8988T (cell line): ENCODE results near the gene ERBB2.
A peak's percentile ranks its signal among the peaks of the same experiment; 100 is the strongest.
"Not testable (repeated sequence)": the region's sequence is repeated elsewhere in the genome, so short reads cannot be mapped to it uniquely, and the experiment has no call there.

Experiments used
- DNase-seq: peaks from one replicate; pipeline ENCODE4 v3.0.0; 2011

ERBB2 gene

DNA sequence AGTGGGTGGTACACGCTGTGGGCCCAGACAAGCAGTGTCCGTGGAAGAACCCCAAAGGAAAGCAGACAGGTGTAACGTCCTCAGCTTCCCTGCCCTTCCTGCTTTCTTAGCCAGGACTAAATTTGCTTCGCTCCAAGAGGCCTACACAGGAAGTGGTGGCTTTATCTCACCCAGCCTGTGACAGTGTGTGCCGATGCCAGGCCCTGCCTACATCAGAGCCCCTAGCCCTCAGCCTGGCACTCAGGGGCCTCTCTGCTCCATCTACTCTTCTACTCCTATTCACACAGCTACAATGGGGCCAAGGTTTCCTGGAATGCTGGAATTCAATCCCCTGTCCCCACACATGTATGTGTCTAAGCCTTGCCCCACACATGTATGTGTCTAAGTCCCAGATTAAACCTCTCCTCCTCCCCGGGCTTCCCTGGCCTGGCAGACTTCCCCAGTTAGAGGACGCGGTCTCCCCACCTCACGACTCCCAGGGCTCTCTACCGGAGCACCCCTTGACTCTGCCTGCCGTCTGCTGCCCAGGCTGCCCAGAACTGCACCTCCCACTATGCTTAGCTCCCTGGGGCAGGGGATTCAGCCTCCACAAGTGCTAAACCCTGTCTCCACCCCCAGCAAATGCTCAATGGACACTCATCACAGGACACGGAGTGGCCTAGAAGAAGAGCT lies 20.2 kb upstream of the ERBB2 start:
- DNase-seq, result no peak

DNA sequence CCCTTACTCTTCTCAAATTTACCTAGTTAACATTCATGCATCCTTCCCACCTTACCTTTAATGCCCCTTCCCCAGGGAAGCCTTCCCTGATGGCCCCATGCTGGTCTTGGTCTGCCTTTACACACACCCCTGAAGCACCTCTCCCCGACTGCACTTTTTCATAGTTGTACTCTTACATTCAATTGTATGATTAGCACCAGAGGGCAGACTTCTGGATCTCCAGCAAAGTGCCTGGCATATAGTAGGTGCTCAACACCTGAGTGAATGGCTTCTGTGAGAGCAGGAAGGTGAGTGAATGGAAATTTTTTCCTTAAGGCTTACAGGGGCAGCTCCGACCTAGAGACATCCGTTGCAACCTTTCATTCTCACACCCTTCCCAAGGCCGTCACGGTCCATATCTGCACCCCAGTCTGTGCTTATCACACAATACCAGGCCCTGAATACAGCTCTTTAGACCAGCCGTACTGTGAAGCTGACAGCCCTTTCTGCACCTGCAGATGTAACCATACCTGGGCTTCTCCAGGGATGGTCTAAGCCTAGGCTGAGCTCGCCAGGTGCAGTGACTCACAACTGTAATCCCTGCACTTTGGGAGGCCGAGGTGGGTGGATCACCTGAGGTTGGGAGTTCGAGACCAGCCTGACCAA lies 16.4 kb upstream of the ERBB2 start:
- DNase-seq, result no peak

DNA sequence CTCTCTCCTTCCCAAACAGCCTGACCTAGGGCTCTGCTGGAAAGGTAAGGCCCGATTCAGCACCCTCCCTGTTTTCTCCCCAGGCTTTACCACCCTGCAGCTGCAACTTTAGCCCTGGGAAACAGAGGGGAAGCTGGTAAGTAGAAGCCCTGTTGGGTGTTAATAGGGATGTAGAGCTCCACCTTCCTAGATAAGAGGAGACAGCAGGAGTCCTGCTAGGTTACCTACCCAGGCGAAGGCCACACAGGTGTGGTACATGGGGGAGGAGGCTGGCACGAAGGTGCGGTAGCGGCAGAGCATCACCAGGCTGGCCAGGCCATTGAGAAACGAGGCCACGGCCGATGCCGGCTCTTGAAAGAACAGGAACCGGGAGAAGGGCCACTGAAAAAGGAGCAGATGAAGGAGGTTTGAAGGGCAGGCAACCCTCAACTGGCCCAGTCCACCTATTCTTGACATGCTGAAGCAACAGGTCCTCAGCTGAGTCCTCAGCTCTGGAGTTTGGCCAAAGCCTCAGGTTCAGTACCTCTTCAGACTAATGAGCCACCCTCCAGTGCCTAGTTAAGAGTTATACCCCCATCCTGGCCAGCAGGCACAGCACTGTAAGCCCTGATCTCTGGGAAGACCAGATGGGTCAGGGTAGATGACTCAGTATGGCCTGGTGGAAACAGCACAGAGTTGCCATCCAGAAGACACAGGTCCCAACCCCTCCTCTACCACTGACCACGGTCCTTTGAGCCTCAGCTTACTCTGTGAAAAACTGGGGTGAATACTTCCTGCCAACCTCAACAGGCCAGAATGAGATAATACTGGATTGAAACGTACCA lies 15.3 kb upstream of the ERBB2 start:
- no peak for DNase-seq

DNA sequence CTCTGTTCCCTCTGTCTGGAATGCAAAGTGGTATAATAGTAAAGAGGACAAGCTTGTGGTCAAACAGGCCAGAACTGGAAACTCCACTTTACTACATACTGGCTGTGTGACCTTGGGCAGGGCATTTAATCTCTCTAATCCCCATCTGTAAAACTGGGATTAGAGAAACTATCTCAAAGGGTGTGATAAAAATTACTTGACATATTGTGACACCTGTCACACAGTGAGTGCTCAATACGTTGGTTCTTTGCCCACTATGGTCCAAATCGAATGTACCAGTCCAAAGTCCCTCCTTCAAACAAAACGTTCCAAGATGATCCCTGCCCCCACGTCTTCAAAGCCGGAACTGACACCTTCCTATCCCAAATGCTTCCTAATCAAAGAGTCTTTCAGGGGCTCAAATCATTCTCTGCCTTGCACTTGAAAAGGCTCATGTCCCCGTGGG lies 12.7 kb upstream of the ERBB2 start:
- DNase-seq, result no peak

DNA sequence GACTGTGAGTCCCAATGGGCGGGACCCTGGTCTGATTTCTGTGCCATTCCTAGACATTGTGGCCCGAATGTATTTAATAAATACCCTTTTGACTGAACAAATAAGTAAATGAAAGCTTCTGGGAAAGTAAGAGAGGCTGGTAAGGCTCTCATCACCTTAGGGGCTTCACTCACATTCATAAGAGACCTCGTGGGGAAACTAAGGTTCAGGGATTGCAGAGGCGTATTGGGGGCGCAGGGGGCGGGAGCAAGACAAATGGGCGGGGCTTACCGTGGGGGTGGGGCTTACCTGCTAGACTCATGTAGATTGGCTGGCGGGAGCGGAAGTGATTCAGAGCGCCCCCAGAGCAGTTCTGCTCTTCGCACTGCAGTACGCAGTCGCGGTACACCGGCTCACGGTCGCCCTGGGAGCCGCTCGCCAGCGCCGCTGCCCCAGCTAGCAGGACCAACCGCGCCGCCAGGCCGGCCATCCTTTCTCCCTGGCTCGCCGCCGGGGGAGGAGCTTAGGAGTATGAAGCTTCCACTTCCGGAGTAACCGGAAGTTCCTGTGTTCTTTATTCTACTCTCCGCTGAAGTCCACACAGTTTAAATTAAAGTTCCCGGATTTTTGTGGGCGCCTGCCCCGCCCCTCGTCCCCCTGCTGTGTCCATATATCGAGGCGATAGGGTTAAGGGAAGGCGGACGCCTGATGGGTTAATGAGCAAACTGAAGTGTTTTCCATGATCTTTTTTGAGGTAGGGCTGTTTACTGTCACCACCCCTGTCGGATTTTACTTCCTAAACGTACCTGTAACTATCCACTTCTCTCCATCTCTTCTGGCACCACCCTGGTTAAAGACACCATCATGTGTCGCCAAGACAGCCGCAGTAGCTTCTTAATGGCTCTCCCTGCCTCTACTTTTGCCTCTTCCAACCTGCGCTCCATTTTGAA lies 12.1 kb upstream of the ERBB2 start, which contains the start of gene PGAP3:
PGAP3 (minus strand) TSS at position 512 of the 929 bp plus-strand sequence; CDS start at position 469, 43 bp downstream.
- DNase-seq, result peak; percentile 70

DNA sequence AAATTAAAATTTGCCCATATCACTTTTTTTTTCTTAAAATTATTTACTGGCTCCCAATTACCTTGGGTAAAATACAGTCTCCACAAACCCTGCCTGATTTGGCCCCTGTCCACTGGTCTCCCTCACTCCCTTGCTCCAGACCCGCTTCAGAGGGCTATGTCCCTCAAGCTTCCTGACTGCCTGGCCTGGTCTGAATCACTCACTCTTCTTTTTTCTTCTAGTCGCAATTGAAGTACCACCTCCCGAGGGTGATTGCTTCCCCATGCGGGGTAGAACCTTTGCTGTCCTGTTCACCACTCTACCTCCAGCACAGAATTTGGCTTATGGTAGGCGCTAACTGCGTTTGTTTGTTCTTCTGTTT lies 11.4 kb upstream of the ERBB2 start:
- no peak for DNase-seq

DNA sequence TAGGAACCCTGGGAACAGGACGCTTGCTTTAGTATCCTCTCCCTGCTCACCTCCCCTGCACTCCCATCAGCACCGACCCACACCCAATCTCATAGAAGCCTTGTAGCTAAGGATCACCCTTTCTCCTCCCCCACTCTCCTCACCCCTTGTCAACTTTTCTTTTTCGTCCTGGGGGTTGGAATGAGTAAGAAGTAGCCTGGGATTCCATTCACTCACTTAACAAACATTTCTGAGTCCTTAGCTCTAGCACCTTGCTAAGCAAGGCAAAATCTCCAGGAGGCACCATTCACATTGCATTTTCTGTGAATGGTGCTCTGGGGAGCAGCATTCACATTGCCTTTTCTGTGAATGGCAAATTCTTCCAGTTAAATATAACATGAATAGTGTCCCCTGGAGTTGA lies 10.9 kb upstream of the ERBB2 start:
- DNase-seq, result no peak

DNA sequence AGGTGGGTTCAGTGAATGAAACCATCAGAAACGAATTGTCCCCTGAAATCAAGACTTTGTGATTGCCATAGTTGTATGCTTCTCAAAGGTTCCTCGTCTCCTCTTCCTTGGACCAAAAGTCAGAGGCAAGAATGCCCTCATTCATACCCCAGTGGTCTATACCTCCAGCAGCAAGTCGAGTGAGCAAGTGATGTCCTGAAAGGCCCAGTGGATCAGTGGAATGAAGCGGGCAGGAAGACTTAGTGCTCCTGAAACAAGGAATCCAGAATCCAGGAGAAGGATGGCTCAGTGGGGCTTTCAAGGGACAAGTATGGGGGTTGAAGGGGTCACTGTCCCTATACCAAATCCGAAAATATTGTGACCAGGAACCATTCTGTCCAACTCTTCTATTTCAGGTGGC lies 5.3 kb upstream of the ERBB2 start:
- no peak for DNase-seq

DNA sequence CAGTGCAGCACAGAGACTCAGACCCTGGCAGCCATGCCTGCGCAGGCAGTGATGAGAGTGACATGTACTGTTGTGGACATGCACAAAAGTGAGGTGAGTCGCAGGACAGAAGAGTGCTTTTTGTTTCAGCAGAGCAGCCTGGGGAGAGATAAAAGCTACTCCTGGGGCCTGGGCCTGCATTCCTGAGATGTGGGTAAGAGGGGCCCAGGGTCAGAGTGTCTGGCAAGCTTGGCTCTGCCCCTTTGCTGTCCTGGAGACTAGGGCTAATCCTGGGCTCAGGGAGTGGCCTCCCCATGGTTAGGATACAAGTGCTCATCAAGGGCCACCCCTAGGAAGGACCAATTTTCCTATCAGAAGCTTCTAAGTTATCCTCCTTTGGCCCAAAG lies 4.8 kb upstream of the ERBB2 start:
- DNase-seq, result no peak

DNA sequence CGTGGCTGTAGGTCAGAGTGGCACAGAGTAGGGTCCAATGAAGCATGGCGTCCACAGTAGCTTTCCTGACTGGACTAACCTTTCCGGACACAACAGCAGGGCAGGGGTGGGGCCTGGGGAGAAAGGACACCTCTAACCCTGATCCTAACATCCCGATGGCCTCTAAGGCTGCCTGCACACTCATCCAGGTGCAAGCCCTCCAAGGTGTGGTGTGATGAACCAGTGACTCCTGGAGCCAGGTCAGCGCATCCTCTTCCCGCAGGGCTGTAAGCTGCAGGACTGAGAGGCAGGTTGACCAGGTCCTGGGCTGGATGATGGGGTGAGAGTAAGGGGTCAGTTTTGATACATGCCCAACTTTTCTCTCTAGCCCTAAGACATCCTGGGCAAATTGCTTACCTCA lies 3.1 kb upstream of the ERBB2 start:
- DNase-seq, result no peak

DNA sequence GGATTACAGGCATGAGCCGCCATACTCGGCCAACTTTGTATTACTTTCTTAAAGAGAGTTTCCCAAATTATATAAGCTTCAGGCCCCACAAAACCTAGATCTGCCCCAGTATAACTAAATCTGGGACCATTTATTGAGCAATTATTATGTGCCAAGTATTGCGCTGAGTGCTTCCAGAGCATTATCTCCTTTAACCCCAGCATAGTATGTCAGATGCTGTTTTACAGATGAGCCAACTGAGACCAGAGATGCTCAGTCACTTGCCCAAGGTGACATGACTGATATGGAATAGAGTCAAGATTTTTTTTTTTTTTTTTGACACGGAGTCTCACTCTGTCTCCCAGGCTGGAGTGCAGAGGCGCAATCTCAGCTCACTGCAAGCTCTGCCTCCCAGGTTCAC lies 1.9 kb upstream of the ERBB2 start:
- no peak for DNase-seq

DNA sequence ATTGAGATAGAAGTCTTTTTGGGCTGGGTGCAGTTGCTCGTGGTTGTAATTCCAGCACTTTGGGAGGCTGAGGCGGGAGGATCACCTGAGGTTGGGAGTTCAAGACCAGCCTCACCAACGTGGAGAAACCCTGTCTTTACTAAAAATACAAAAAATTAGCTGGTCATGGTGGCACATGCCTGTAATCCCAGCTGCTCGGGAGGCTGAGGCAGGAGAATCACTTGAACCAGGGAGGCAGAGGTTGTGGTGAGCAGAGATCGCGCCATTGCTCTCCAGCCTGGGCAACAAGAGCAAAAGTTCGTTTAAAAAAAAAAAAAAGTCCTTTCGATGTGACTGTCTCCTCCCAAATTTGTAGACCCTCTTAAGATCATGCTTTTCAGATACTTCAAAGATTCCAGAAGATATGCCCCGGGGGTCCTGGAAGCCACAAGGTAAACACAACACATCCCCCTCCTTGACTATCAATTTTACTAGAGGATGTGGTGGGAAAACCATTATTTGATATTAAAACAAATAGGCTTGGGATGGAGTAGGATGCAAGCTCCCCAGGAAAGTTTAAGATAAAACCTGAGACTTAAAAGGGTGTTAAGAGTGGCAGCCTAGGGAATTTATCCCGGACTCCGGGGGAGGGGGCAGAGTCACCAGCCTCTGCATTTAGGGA lies 577 bp upstream of the ERBB2 start:
- DNase-seq, result not testable (repeated sequence)

DNA sequence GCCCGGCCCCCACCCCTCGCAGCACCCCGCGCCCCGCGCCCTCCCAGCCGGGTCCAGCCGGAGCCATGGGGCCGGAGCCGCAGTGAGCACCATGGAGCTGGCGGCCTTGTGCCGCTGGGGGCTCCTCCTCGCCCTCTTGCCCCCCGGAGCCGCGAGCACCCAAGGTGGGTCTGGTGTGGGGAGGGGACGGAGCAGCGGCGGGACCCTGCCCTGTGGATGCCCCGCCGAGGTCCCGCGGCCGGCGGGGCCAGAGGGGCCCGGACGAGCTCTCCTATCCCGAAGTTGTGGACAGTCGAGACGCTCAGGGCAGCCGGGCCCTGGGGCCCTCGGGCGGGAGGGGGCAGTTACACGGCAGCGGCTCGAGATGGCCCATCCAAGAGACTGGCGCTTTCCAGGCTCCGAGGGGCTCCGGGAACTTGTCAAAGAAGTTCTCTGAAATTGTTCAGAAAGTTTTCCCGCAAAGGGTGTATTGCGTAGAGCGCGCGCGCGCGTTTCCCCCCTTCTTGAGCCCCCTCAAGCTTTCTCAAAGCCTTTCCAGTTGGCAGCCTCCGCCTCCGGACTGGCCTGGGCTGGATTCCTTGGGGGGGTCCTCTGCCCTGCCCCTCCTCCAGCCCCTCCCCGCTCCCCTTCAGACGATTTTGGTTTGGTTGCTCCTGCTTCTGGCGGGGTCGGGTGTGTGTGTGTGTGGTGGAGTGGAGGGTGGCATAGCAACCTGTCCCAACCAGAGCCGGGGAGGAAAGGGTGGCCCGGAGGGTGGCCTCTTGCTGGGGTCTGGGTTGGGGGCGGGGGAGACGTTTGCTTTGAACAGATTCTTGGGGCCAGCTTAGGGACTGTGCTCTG lies 504 bp downstream of the ERBB2 start:
- peak; percentile 49 for DNase-seq

DNA sequence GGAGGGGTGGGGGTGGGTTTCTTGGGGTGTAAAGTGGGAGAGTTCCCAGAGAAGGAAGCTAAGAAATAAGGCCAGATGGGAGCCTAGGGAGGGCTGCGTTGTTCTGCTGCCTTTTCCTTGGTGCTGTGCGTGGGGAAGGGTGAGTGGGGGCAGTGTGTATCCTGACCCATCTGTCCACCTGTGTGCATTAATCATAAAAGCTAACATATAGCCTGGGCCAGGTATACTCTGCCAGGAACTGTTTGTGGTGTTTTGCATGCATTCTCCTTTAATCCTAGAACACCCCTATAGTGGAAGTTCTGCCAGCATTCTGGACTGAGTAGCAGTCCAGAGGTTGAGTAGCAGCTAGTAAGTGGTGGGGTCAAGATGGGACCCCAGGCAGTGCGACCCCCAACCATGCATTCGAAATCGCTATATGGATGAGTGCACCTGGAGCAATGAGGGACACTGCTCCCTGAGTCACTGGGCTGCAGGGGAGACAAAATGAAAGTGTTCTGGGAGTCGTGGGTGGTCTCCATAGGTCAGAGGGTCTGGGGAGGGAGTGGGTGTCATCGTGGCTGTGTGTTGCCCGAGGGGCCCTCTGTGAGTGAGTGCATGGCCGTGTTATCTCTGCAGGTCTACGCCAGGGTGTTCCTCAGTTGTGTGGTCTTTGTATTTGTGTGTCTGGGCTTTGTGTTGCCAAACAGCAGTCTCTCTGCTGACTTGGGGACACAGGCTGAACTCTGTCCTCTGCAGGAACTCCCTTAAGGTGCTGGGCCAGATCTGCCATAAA lies 1.3 kb downstream of the ERBB2 start:
- no peak for DNase-seq

DNA sequence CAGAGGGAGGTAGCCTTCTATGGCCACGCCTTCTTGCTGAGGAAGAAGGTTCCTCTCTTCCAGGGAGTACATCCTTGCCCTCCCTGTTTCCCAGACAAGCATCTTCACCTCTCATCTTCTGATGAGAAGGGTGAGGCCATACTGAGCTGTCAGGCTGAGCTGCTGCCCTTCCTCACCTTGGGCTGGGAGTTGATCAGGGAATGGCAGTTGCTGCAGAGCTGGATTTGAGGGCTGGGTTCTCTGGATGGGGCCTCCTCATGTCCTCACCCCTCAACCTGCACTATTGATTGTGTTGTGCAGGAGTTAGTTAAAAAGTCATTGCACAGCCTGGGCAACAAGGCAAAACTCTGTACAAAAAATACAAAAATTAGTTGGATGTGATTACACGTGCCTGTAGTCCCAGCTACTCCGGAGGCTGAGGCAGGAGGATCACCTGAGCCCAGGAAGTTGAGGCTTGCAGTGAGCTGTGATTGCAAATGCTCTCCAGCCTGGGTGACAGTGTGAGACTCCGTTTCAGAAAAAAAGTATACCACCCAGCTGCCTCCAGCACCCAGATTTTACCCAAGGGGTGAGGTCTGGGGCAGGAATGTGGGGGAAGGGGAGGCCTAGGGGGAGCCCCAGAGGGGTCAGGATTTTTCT lies 2.0 kb downstream of the ERBB2 start:
- DNase-seq, result no peak

DNA sequence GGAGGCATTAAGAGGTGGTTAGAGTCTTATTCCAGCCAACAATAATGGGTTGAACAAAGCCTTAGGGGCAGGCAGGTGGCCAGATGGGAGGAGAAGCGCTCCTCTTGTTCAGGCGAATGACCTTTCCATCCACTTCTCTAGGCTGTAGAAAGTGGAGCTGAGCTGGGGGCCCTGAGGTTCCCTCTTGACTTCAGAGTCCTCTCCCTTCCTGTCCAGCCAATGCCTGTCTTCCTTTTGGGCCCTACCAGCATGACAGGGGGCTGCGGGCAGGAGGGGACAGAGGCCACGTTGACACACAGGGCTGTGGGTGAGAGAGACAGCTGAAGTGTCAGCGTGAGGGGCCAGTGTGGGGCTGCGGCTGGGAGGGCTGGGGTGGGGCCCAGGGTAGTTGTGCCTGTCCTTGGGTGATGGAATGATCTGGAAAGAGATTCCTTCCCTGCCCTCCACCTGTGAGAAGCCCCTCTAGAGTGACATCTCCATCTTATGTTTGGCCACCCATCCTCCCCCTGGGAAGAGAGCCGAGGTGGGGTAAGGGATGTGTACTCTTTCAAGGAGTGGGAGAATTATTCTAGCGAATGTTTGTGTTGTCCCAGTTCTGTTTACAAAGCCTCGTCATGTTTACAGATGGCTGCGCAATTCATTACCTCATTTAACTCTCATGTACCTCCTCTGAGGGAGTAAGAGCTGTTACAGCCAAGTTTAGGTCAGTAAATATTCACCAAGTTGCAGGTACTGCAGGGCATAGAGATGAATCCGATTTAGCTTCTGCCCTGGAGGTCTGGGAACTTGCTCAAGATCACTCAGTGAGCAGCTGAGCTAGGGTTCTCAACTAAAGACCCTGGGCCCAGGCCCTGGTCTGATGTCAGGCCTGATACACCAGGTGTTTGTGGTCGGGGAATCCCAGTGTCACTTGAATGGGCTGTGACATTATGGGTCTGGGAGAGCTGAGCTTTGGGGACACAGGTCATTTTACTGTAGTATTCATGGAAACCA lies 3.3 kb downstream of the ERBB2 start:
- no peak for DNase-seq

DNA sequence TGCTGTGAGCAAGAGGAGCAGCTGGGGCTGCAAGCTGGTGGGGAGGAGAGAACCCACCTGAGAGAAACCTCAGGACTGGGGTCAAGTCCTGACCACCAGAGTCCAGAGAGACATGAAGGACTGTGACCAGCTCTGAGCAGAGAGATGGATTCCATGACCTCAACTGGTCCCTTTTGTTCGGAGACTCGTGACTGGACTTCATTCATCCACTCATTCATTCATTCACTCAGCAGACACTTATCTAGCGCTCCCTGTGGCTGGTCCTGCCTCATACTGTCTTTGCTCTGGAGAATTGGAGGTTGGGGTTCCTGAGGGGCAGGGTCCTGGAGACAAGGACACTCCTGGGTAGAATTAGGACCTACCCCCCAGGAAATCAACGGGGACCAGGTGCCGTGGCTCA lies 4.0 kb downstream of the ERBB2 start:
- no peak for DNase-seq

DNA sequence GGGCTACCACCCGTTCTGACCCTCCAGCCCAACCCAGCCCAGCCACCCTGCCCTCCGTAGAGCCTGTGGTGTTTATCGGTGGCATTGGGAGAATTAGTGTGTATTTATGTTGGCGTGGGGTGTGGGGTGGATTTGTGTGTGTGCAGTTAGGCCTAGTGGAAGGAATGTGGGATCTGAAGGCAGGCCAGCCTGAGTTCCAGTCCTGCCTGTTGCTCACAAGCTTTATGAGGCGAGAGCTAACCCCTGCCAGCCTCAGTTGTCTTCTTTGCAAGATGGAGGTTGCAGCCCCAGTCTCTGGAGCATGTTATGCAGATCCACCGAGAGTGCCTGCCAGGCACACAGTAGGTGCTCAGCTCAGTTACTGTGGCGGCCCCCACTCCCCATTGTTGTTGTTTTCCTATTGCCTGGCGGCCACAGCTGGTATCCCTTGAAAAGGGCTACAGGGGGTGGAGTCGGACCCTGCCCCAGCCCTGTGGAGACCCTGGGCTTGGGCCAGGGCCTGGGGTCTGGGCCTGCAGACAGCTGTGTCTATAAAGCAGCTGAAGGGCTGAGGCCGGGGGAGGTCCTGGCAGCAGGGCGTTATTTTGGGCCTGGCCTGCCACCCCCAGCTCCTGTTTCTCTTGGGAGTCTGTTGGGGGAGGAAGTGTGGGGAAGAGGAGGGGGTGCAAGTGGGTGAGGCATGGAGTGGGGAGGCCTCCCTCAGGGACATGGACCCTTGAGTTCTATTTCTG lies 5.1 kb downstream of the ERBB2 start:
- DNase-seq, result no peak
